Stimulated activated CD4-positive, alpha-beta T cell treated with anti-CD3 and anti-CD28 coated beads, Interleukin-2, amount 100 ng/mL, for 4 hours (primary cell): ENCODE measurements around the gene TYW1.
"Not testable (repeated sequence)": the region's sequence is repeated elsewhere in the genome, so short reads cannot be mapped to it uniquely, and the experiment has no call there.

ENCODE experiments used
- DNase-seq: peaks from one replicate; pipeline ENCODE4 v3.0.0-alpha.2; 2020; ENCODE audit warnings: low read depth

TYW1 gene

GRCh38 chr7:67130766-67131165 lies 134.1 kb downstream of the TYW1 start:
- not testable (repeated sequence) for DNase-seq

GRCh38 chr7:67134912-67135311 lies 138.3 kb downstream of the TYW1 start:
- DNase-seq, result not testable (repeated sequence)

GRCh38 chr7:67135617-67136486 lies 139.2 kb downstream of the TYW1 start:
- DNase-seq, result not testable (repeated sequence)

- not testable (repeated sequence) for DNase-seq
These were observed 140.9 kb downstream of the TYW1 start for GRCh38 chr7:67137489-67137888.

GRCh38 chr7:67139876-67140275 lies 143.2 kb downstream of the TYW1 start:
- DNase-seq, result not testable (repeated sequence)

- not testable (repeated sequence) for DNase-seq
These were observed 144.4 kb downstream of the TYW1 start for GRCh38 chr7:67141001-67141400.

GRCh38 chr7:67143091-67143786 lies 146.6 kb downstream of the TYW1 start:
- DNase-seq, result not testable (repeated sequence)

GRCh38 chr7:67145581-67146193 lies 149.1 kb downstream of the TYW1 start:
- DNase-seq, result not testable (repeated sequence)

GRCh38 chr7:67149131-67149530 lies 152.5 kb downstream of the TYW1 start:
- DNase-seq, result not testable (repeated sequence)

GRCh38 chr7:67154374-67154773 lies 157.7 kb downstream of the TYW1 start:
- DNase-seq, result not testable (repeated sequence)

GRCh38 chr7:67156064-67156463 lies 159.4 kb downstream of the TYW1 start:
- DNase-seq, result not testable (repeated sequence)

GRCh38 chr7:67163285-67163684 lies 166.7 kb downstream of the TYW1 start:
- not testable (repeated sequence) for DNase-seq

GRCh38 chr7:67171151-67171550 lies 174.5 kb downstream of the TYW1 start:
- DNase-seq, result not testable (repeated sequence)

GRCh38 chr7:67176730-67177129 lies 180.1 kb downstream of the TYW1 start:
- DNase-seq, result not testable (repeated sequence)

GRCh38 chr7:67178915-67179688 lies 182.5 kb downstream of the TYW1 start:
- not testable (repeated sequence) for DNase-seq

GRCh38 chr7:67182956-67183750 lies 186.5 kb downstream of the TYW1 start:
- not testable (repeated sequence) for DNase-seq

GRCh38 chr7:67184912-67185659 lies 188.5 kb downstream of the TYW1 start:
- not testable (repeated sequence) for DNase-seq

- not testable (repeated sequence) for DNase-seq
These were observed 189.1 kb downstream of the TYW1 start for GRCh38 chr7:67185660-67186129.

- DNase-seq, result not testable (repeated sequence)
These were observed 192.5 kb downstream of the TYW1 start for GRCh38 chr7:67189160-67189559.
